HEK293 (cell line): Measurements from ENCODE around the gene RUSF1.
A peak's percentile ranks its signal among the peaks of the same experiment; 100 is the strongest.

ENCODE experiments used
- KLF16 ChIP-seq: fragments of 450-650 bp; formaldehyde crosslinking; IDR thresholded peaks from 2 replicates; pipeline ENCODE4 v1.5.1; 2017; ENCODE audit warnings: missing biosample characterization, missing genetic modification characterization
- YY1 ChIP-seq: fragments of 450-650 bp; formaldehyde crosslinking; IDR thresholded peaks from 2 replicates; pipeline ENCODE4 v1.5.1; 2018; ENCODE audit warnings: missing biosample characterization, missing genetic modification characterization
- ZNF24 ChIP-seq: fragments of 450-650 bp; formaldehyde crosslinking; IDR thresholded peaks from 2 replicates; pipeline ENCODE4 v1.5.1; 2016; ENCODE audit warnings: missing biosample characterization, missing genetic modification characterization
- TF ChIP-seq, protein P1 (sequence below): fragments of 450-650 bp; formaldehyde crosslinking; IDR thresholded peaks from 2 replicates; pipeline ENCODE4 v1.5.1; 2016; ENCODE audit warnings: missing biosample characterization, missing genetic modification characterization
- TF ChIP-seq, protein P2 (sequence below): fragments of 450-650 bp; IDR thresholded peaks from 2 replicates; pipeline ENCODE4 v1.5.1; 2018; ENCODE audit warnings: missing biosample characterization, mild to moderate bottlenecking, missing genetic modification characterization
- TF ChIP-seq, protein P3 (sequence below): fragments of 450-650 bp; formaldehyde crosslinking; conservative IDR thresholded peaks from 2 replicates; pipeline ENCODE4 v1.5.1; 2016; ENCODE audit warnings: low read depth, missing biosample characterization, missing genetic modification characterization

DNA sequence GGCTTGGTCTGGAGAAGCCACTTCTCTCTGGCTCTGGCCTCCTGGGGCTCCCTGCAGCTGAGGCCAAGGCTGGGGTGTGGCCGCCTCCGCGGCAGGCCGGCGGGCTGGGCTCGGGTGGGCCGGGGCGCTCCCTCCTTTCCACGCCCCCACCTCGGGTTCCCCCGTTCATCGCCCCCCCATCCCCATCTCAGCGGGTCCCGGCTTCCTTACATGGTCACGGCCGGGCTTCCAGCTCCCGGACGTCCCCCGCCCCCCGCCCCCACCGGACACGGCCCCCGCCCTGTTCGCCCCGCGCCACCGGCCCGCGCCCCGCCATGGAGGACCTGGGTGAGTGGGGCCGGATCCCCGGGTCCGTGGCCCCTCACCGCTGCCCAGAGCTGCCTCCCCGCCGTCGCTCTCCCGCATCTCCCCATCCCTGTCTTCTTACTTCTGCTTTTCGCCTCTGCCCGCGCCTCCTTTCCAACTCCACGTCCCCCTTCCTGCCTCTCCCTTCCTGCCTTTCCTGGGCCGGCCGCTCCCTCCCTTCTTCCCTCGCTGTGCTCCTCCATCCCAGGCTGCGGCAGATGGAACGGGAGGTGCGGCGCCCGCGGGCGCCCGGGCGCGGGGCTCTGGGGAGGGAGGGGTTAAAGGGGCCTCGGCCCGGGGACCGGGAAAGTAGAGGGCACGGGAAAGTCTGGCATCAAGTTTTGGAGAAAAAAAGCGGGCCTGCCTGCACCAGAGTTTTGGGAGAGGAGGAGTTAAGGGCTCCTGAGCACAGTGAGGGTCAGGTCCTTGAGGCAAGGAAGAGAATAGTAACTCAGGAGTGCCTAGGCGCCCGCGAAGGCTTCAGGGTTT lies 36.1 kb downstream of the RUSF1 start, which contains the start of gene TGFB1I1:
- TF ChIP-seq, protein P1, sequence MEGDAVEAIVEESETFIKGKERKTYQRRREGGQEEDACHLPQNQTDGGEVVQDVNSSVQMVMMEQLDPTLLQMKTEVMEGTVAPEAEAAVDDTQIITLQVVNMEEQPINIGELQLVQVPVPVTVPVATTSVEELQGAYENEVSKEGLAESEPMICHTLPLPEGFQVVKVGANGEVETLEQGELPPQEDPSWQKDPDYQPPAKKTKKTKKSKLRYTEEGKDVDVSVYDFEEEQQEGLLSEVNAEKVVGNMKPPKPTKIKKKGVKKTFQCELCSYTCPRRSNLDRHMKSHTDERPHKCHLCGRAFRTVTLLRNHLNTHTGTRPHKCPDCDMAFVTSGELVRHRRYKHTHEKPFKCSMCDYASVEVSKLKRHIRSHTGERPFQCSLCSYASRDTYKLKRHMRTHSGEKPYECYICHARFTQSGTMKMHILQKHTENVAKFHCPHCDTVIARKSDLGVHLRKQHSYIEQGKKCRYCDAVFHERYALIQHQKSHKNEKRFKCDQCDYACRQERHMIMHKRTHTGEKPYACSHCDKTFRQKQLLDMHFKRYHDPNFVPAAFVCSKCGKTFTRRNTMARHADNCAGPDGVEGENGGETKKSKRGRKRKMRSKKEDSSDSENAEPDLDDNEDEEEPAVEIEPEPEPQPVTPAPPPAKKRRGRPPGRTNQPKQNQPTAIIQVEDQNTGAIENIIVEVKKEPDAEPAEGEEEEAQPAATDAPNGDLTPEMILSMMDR (tag by site-specific recombination), result no peak
- TF ChIP-seq YY1 (tag by site-specific recombination) (peak; percentile 52; the same call in 1 of the 2 replicates), ZNF24 (tag by site-specific recombination) (no peak), KLF16 (tag by site-specific recombination) (no peak)
- TF ChIP-seq, protein P2, sequence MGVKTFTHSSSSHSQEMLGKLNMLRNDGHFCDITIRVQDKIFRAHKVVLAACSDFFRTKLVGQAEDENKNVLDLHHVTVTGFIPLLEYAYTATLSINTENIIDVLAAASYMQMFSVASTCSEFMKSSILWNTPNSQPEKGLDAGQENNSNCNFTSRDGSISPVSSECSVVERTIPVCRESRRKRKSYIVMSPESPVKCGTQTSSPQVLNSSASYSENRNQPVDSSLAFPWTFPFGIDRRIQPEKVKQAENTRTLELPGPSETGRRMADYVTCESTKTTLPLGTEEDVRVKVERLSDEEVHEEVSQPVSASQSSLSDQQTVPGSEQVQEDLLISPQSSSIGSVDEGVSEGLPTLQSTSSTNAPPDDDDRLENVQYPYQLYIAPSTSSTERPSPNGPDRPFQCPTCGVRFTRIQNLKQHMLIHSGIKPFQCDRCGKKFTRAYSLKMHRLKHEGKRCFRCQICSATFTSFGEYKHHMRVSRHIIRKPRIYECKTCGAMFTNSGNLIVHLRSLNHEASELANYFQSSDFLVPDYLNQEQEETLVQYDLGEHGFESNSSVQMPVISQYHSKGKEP, result no peak
- TF ChIP-seq, protein P3, sequence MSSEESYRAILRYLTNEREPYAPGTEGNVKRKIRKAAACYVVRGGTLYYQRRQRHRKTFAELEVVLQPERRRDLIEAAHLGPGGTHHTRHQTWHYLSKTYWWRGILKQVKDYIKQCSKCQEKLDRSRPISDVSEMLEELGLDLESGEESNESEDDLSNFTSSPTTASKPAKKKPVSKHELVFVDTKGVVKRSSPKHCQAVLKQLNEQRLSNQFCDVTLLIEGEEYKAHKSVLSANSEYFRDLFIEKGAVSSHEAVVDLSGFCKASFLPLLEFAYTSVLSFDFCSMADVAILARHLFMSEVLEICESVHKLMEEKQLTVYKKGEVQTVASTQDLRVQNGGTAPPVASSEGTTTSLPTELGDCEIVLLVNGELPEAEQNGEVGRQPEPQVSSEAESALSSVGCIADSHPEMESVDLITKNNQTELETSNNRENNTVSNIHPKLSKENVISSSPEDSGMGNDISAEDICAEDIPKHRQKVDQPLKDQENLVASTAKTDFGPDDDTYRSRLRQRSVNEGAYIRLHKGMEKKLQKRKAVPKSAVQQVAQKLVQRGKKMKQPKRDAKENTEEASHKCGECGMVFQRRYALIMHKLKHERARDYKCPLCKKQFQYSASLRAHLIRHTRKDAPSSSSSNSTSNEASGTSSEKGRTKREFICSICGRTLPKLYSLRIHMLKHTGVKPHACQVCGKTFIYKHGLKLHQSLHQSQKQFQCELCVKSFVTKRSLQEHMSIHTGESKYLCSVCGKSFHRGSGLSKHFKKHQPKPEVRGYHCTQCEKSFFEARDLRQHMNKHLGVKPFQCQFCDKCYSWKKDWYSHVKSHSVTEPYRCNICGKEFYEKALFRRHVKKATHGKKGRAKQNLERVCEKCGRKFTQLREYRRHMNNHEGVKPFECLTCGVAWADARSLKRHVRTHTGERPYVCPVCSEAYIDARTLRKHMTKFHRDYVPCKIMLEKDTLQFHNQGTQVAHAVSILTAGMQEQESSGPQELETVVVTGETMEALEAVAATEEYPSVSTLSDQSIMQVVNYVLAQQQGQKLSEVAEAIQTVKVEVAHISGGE (tag by site-specific recombination), result peak; percentile 31; the same call in 1 of the 2 replicates
